Spinal cord (tissue), 10 donors: ENCODE data around the gene ATP4B. TPM values are rescaled to one million over a fixed set of nuclear protein-coding genes. Genes with fewer than 3 reads are reported as not detected.
A peak's percentile ranks its signal among the peaks of the same experiment; 100 is the strongest.

ENCODE experiments used
- DNase-seq, 6 donors: peaks; one replicate each; pipeline versions ENCODE4 v3.0.0 to v3.0.0-alpha.2; 2013 to 2015; ENCODE audit warnings: low spot score in 6 of 6, low read depth in 4 of 6
- H3K27ac ChIP-seq: one replicate; pipeline ENCODE4 v1.5.1; 2013; ENCODE audit warnings: low read depth, low read length, control low read depth
- H3K27me3 ChIP-seq: one replicate; pipeline ENCODE4 v1.6.1; 2013; ENCODE audit warnings: low read length; ENCODE audit not compliant: control insufficient read depth, insufficient read depth
- H3K36me3 ChIP-seq: one replicate; pipeline ENCODE4 v1.6.1; 2013; ENCODE audit warnings: low read length; ENCODE audit not compliant: control insufficient read depth, insufficient read depth
- H3K4me1 ChIP-seq: one replicate; pipeline ENCODE4 v1.6.1; 2013; ENCODE audit warnings: low read length; ENCODE audit not compliant: control insufficient read depth, insufficient read depth
- H3K4me3 ChIP-seq: one replicate; pipeline ENCODE4 v1.5.1; 2013; ENCODE audit warnings: low read depth, low read length, control low read depth
- H3K9me3 ChIP-seq: one replicate; pipeline ENCODE4 v1.6.1; 2013; ENCODE audit warnings: low read length; ENCODE audit not compliant: control insufficient read depth, insufficient read depth
- WGBS: methylation state at CpG from one replicate; pipeline ENCODE4 v1.1.5; 2013; ENCODE audit warnings: missing lambda C conversion rate; ENCODE audit not compliant: insufficient coverage; 5-methylcytosine and 5-hydroxymethylcytosine counted together
- polyA plus RNA-seq, 2 donors: library from polyadenylated mRNA; unstranded; fragments of 120-200 nt; gene quantifications; one replicate each; pipeline ENCODE4 v1.2.1, GENCODE V29; 2013; ENCODE audit not compliant: insufficient read length in 2 of 2
- total RNA-seq, 2 donors: library from RNA; depleted of rRNA in 1 of 2; stranded (reverse); fragments of 120-200 nt in 1 of 2; fragments of >200 nt in 1 of 2; gene quantifications; one replicate each; pipeline versions ENCODE4 v1.2.3 to v1.2.4, GENCODE V29; 2013 to 2014
- donor health status: healthy.

ATP4B gene
- total and polyA plus RNA-seq, 4 donors = 0.20 to 2.6 (median 1.3) TPM

- H3K27me3 ChIP-seq = no peaks in the 10 kb centered on the region
- no peak overlapping the region for H3K4me3 ChIP-seq
- no peak for DNase-seq
- 90% methylated on average over 35 of the region's 42 CpGs for WGBS
- peaks cover 13% of the 10 kb centered on the region for H3K36me3 ChIP-seq
- H3K4me1 ChIP-seq = peaks cover 26% of the 10 kb centered on the region
- no peak overlapping the region for H3K27ac ChIP-seq
- no peaks in the 10 kb centered on the region for H3K9me3 ChIP-seq
Observed at GRCh38 chr13:113656831-113657671, 947 bp downstream of the ATP4B start.

GRCh38 chr13:113656003-113656588, 1.9 kb downstream of the ATP4B start:
- no peak for DNase-seq
- Histone ChIP-seq H3K4me1 (peaks cover 26% of the 10 kb centered on the region), H3K27ac (no peak overlapping the region), H3K4me3 (no peak overlapping the region), H3K36me3 (peaks cover 19% of the 10 kb centered on the region), H3K9me3 (no peaks in the 10 kb centered on the region), H3K27me3 (no peaks in the 10 kb centered on the region)
- WGBS = 94% methylated on average over 25 of the region's 25 CpGs

GRCh38 chr13:113655346-113656002, 2.5 kb downstream of the ATP4B start:
- Histone ChIP-seq H3K9me3 (no peaks in the 10 kb centered on the region), H3K4me3 (no peak overlapping the region), H3K27ac (no peak overlapping the region), H3K27me3 (no peaks in the 10 kb centered on the region), H3K4me1 (peaks cover 31% of the 10 kb centered on the region), H3K36me3 (peaks cover 19% of the 10 kb centered on the region)
- 70% methylated on average over 13 of the region's 15 CpGs for WGBS
- no peak for DNase-seq

GRCh38 chr13:113654591-113655345, 3.2 kb downstream of the ATP4B start:
- no peak for DNase-seq
- WGBS = 91% methylated on average over 38 of the region's 39 CpGs

GRCh38 chr13:113654175-113654560, 3.8 kb downstream of the ATP4B start:
- DNase-seq = no peak
- Histone ChIP-seq H3K9me3 (no peaks in the 10 kb centered on the region), H3K36me3 (peaks cover 20% of the 10 kb centered on the region), H3K4me1 (peaks cover 31% of the 10 kb centered on the region), H3K27me3 (no peaks in the 10 kb centered on the region), H3K4me3 (no peak overlapping the region), H3K27ac (no peak overlapping the region)
- 43% methylated on average over 6 of the region's 9 CpGs for WGBS

More at GRCh38 chr13:113654591-113655345, 3.2 kb downstream of the ATP4B start:
- H3K4me3 ChIP-seq = no peak overlapping the region
- H3K9me3 ChIP-seq = no peaks in the 10 kb centered on the region
- peaks cover 19% of the 10 kb centered on the region for H3K36me3 ChIP-seq
- H3K27ac ChIP-seq = no peak overlapping the region
- no peaks in the 10 kb centered on the region for H3K27me3 ChIP-seq
- H3K4me1 ChIP-seq = peaks cover 31% of the 10 kb centered on the region

- Histone ChIP-seq H3K36me3 (peaks cover 22% of the 10 kb centered on the region), H3K27ac (no peak overlapping the region), H3K9me3 (no peaks in the 10 kb centered on the region), H3K4me3 (no peak overlapping the region), H3K27me3 (no peaks in the 10 kb centered on the region), H3K4me1 (peaks cover 32% of the 10 kb centered on the region)
- peak in 1 of 6 donors; percentile 48 for DNase-seq
- 35% methylated on average over 13 of the region's 24 CpGs for WGBS
Observed at GRCh38 chr13:113653264-113654174, 4.5 kb downstream of the ATP4B start.

GRCh38 chr13:113652404-113653263, 5.4 kb downstream of the ATP4B start:
- H3K27ac ChIP-seq = no peak overlapping the region
- H3K4me3 ChIP-seq = no peak overlapping the region
- H3K4me1 ChIP-seq = peaks cover 40% of the 10 kb centered on the region
- no peaks in the 10 kb centered on the region for H3K9me3 ChIP-seq
- no peaks in the 10 kb centered on the region for H3K27me3 ChIP-seq
- DNase-seq = no peak
- peaks cover 25% of the 10 kb centered on the region for H3K36me3 ChIP-seq
- WGBS = 94% methylated on average over 21 of the region's 24 CpGs
